Measurements from ENCODE around the gene MICAL1.

MICAL1 gene

DNA sequence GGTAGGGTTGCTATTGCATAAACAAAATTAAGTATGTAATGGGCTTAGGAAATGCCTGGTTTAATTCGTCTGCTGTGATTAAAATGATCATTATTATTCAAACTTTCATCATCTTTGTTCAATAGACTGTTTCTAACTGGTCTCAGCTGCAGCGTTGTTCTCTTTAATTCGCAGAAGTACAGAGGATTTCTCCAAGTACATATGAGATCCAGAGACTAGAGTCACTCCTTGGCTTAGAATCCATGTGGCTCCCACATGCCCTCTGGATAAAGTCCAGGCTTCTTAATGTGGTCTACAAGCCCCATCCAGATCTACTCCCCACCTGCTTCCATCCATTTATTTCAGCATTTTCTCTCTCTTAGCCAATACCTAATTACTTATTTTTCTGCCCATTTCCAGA, 28.6 kb upstream of the MICAL1 start:
- no peaks in the 10 kb centered on the region for H3K9me3 ChIP-seq (replicated peaks; ENCODE audit: insufficient read depth, low read length)
- no peak overlapping the region for H3K9ac ChIP-seq (ENCODE audit: low read length)
- no peaks in the 10 kb centered on the region; the same call in 1 of the 2 replicates for H3F3A ChIP-seq (ENCODE audit: insufficient read depth, low read length)
- no peaks in the 10 kb centered on the region for H3K9me2 ChIP-seq (replicated peaks; ENCODE audit: insufficient read depth, low read length)
- TF ChIP-seq EZH2 (optimal IDR thresholded peaks at IDR 0.05; ENCODE audit: low read depth, low read length) (no peak), EZH2phosphoT487 (IDR thresholded peaks at IDR 0.05; ENCODE audit: low read length) (no peak)
- TF ChIP-seq, protein P1, sequence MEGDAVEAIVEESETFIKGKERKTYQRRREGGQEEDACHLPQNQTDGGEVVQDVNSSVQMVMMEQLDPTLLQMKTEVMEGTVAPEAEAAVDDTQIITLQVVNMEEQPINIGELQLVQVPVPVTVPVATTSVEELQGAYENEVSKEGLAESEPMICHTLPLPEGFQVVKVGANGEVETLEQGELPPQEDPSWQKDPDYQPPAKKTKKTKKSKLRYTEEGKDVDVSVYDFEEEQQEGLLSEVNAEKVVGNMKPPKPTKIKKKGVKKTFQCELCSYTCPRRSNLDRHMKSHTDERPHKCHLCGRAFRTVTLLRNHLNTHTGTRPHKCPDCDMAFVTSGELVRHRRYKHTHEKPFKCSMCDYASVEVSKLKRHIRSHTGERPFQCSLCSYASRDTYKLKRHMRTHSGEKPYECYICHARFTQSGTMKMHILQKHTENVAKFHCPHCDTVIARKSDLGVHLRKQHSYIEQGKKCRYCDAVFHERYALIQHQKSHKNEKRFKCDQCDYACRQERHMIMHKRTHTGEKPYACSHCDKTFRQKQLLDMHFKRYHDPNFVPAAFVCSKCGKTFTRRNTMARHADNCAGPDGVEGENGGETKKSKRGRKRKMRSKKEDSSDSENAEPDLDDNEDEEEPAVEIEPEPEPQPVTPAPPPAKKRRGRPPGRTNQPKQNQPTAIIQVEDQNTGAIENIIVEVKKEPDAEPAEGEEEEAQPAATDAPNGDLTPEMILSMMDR (IDR thresholded peaks at IDR 0.05; ENCODE audit: low read length): no peak
- no peak overlapping the region for H3K27ac ChIP-seq (ENCODE audit: low read length)
- peaks cover 20% of the 10 kb centered on the region for H3K4me1 ChIP-seq (ENCODE audit: low read length)
- H3K4me3 ChIP-seq (ENCODE audit: low read length): peak overlapping the region; percentile 53; the same call in 1 of the 2 replicates
- DNase-seq: no peak
- H2AFZ ChIP-seq (ENCODE audit: low read length): peak overlapping the region; percentile 76; the same call in 1 of the 2 replicates
- H4K20me1 ChIP-seq (ENCODE audit: insufficient read depth, low read length): no peaks in the 10 kb centered on the region
- peaks cover 12% of the 10 kb centered on the region; the same call in 1 of the 2 replicates for H3K36me3 ChIP-seq (replicated peaks; ENCODE audit: insufficient read depth, low read length)
- peaks cover 36% of the 10 kb centered on the region for H3K79me2 ChIP-seq (ENCODE audit: low read length)
- H3K27me3 ChIP-seq (replicated peaks; ENCODE audit: insufficient read depth, low read length): no peaks in the 10 kb centered on the region
- H3K4me2 ChIP-seq (ENCODE audit: low read depth, low read length): peak overlapping the region; percentile 63; the same call in 1 of the 2 replicates

DNA sequence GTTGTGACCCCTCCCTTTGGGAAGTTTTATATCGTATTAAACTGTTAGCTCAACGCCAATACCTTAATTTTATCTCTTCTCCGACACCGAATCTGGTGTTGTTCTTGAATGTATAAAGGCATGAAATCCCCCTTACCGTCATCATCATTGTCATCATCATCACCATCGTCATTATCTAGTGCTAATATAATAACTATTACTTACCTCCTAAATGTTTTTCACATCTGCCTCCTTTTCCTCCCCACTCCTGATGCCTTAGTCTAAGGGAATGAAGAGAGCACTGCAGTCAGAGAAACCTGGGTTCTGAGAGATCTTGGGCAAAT, 28.1 kb upstream of the MICAL1 start:
- Histone ChIP-seq H3K4me1 (ENCODE audit: low read length) (peaks cover 24% of the 10 kb centered on the region), H3K9me2 (replicated peaks; ENCODE audit: insufficient read depth, low read length) (no peaks in the 10 kb centered on the region), H3F3A (ENCODE audit: insufficient read depth, low read length) (no peaks in the 10 kb centered on the region; the same call in 1 of the 2 replicates), H4K20me1 (ENCODE audit: insufficient read depth, low read length) (no peaks in the 10 kb centered on the region), H2AFZ (ENCODE audit: low read length) (peak overlapping the region; percentile 76), H3K9me3 (replicated peaks; ENCODE audit: insufficient read depth, low read length) (no peaks in the 10 kb centered on the region), H3K9ac (ENCODE audit: low read length) (no peak overlapping the region), H3K27ac (ENCODE audit: low read length) (no peak overlapping the region), H3K79me2 (ENCODE audit: low read length) (peaks cover 40% of the 10 kb centered on the region), H3K4me2 (ENCODE audit: low read depth, low read length) (peak overlapping the region; percentile 63; the same call in 1 of the 2 replicates), H3K27me3 (replicated peaks; ENCODE audit: insufficient read depth, low read length) (no peaks in the 10 kb centered on the region), H3K36me3 (replicated peaks; ENCODE audit: insufficient read depth, low read length) (peaks cover 12% of the 10 kb centered on the region; the same call in 1 of the 2 replicates), H3K4me3 (ENCODE audit: low read length) (peak overlapping the region; percentile 53)
- TF ChIP-seq EZH2phosphoT487 (IDR thresholded peaks at IDR 0.05; ENCODE audit: low read length) (no peak), EZH2 (optimal IDR thresholded peaks at IDR 0.05; ENCODE audit: low read depth, low read length) (no peak)
- DNase-seq: no peak

DNA sequence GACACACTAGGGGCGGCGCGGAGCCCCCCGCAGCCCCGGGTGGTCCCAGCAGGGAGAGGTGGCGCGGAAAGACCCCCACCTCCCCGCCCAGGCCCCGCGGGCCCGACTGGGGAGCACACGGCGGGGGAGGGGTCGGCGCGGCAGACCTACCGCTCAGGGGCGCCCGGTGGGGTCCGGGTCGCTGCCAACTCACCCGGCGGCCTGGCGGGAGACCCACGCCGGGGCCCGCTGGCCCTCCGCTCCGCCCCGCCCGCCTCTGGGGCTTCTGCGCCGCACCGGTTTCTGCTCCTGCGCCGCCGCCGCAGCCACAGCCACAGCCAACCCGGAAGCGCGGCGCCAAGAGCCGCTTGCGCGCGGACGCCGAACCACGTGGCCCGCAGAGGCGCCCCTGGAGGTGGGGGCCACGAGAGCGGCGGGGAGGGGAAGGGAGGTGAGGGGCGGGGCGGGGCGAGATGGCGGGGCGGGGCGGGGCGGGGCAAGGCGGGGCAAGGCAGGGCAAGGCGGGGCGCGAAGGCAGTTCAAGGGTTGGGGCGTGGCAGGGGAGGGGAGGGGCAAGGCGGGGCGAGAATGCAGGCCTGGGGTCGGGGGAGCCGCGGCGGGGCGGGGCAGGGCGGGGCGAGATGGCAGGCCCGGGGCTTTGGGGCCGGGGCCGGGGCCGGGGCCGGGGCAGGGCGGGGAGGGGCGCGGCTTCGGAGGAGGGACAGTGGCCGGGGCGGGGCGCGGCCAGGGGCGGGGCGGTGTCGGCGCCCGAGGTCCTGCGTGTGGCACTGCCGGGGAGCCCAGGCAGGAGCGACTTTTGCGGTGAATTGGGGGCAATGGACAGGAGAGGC, 27.5 kb upstream of the MICAL1 start, which contains the start of gene ZBTB24:
TSS of gene ZBTB24 (minus strand) at position 315 of the 830 bp plus-strand sequence. CDS start 1,193 bp downstream, outside the sequence.
- Histone ChIP-seq H3K79me2 (ENCODE audit: low read length) (peaks cover 46% of the 10 kb centered on the region), H3K4me2 (ENCODE audit: low read depth, low read length) (peak within 1 kb of the TSS; percentile 82), H3K36me3 (replicated peaks; ENCODE audit: insufficient read depth, low read length) (peaks cover 12% of the 10 kb centered on the region; the same call in 1 of the 2 replicates), H4K20me1 (ENCODE audit: insufficient read depth, low read length) (no peaks in the 10 kb centered on the region), H3K9me2 (replicated peaks; ENCODE audit: insufficient read depth, low read length) (no peaks in the 10 kb centered on the region), H3K9me3 (replicated peaks; ENCODE audit: insufficient read depth, low read length) (no peaks in the 10 kb centered on the region), H3K4me3 (ENCODE audit: low read length) (peak within 1 kb of the TSS; percentile 87), H3F3A (ENCODE audit: insufficient read depth, low read length) (no peaks in the 10 kb centered on the region; the same call in 1 of the 2 replicates), H2AFZ (ENCODE audit: low read length) (peak within 1 kb of the TSS; percentile 81), H3K27me3 (replicated peaks; ENCODE audit: insufficient read depth, low read length) (no peaks in the 10 kb centered on the region), H3K27ac (ENCODE audit: low read length) (peak within 1 kb of the TSS; percentile 41; the same call in 1 of the 2 replicates), H3K9ac (ENCODE audit: low read length) (peak within 1 kb of the TSS; percentile 79), H3K4me1 (ENCODE audit: low read length) (peaks cover 30% of the 10 kb centered on the region)
- DNase-seq: peak; percentile 93
- TF ChIP-seq, protein P1 (IDR thresholded peaks at IDR 0.05; ENCODE audit: low read length): no peak
- no peak for TF ChIP-seq EZH2 (optimal IDR thresholded peaks at IDR 0.05; ENCODE audit: low read depth, low read length)
- TF ChIP-seq EZH2phosphoT487 (IDR thresholded peaks at IDR 0.05; ENCODE audit: low read length): no peak

Data from MM.1S (cell line).